Measurements from ENCODE around the gene SALL4. TPM values are rescaled to one million over a fixed set of nuclear protein-coding genes. Genes with fewer than 3 reads are reported as not detected.
A peak's percentile ranks its signal among the peaks of the same experiment; 100 is the strongest.

Gene SALL4
- total RNA-seq, 1 donor from 2014 or later: 219 TPM

- H3K36me3 Mint-ChIP-seq: peaks cover 2% of the 10 kb centered on the region
- H3K79me2 ChIP-seq (ENCODE audit: low read depth): no peaks in the 10 kb centered on the region
- TF ChIP-seq CTCF (IDR thresholded peaks at IDR 0.05): no peak
- TF ChIP-seq EZH2 (IDR thresholded peaks at IDR 0.05): no peak
- TF ChIP-seq EZH2phosphoT487 (IDR thresholded peaks at IDR 0.05): no peak
- H3K9ac ChIP-seq: no peak overlapping the region
- H3K9me3 Mint-ChIP-seq: no peaks in the 10 kb centered on the region
- H3K4me2 ChIP-seq: no peak overlapping the region
- peaks cover 2% of the 10 kb centered on the region for H3K27me3 Mint-ChIP-seq (ENCODE audit: insufficient read depth, low read depth)
- peaks cover 22% of the 10 kb centered on the region for H3K4me1 Mint-ChIP-seq
- peaks cover 11% of the 10 kb centered on the region for H3F3A ChIP-seq (ENCODE audit: low read depth)
- no peaks in the 10 kb centered on the region for H3K36me3 ChIP-seq
- no peaks in the 10 kb centered on the region for H3K27me3 ChIP-seq
- H2AFZ ChIP-seq (replicated peaks): peak overlapping the region; percentile 18
- no peak overlapping the region for H3K27ac Mint-ChIP-seq
- H3K9me3 ChIP-seq (ENCODE audit: low read depth): no peaks in the 10 kb centered on the region
- no peak for DNase-seq (ENCODE audit: low spot score)
- no peak overlapping the region for H3K4me3 ChIP-seq
- H3K4me1 ChIP-seq: peaks cover 12% of the 10 kb centered on the region
- peak overlapping the region; percentile 73 for H3K27ac ChIP-seq
- no peak overlapping the region for H3K4me3 Mint-ChIP-seq
- no peaks in the 10 kb centered on the region for H4K20me1 ChIP-seq (ENCODE audit: low read depth)
Measured at GRCh38 chr20:51837876-51838420, 35.6 kb upstream of the SALL4 start.

- Histone ChIP-seq H4K20me1 (ENCODE audit: low read depth) (no peaks in the 10 kb centered on the region), H3K27me3 (no peaks in the 10 kb centered on the region), H3K36me3 (no peaks in the 10 kb centered on the region), H3K4me2 (no peak overlapping the region), H3F3A (ENCODE audit: low read depth) (peaks cover 11% of the 10 kb centered on the region), H2AFZ (replicated peaks) (peak overlapping the region; percentile 18), H3K27ac (peak overlapping the region; percentile 73), H3K4me1 (peaks cover 13% of the 10 kb centered on the region), H3K4me3 (no peak overlapping the region), H3K9ac (no peak overlapping the region), H3K9me3 (ENCODE audit: low read depth) (no peaks in the 10 kb centered on the region), H3K79me2 (ENCODE audit: low read depth) (no peaks in the 10 kb centered on the region)
- Mint-ChIP-seq H3K27ac (no peak overlapping the region), H3K4me3 (no peak overlapping the region), H3K4me1 (peaks cover 24% of the 10 kb centered on the region), H3K27me3 (ENCODE audit: insufficient read depth, low read depth) (peaks cover 2% of the 10 kb centered on the region), H3K9me3 (no peaks in the 10 kb centered on the region), H3K36me3 (peaks cover 2% of the 10 kb centered on the region)
- no peak for DNase-seq (ENCODE audit: low spot score)
- TF ChIP-seq CTCF (IDR thresholded peaks at IDR 0.05) (no peak), EZH2phosphoT487 (IDR thresholded peaks at IDR 0.05) (no peak), EZH2 (IDR thresholded peaks at IDR 0.05) (no peak)
Measured at GRCh38 chr20:51837436-51837835, 35.1 kb upstream of the SALL4 start.

GRCh38 chr20:51833326-51833725 lies 31.0 kb upstream of the SALL4 start:
- H4K20me1 ChIP-seq (ENCODE audit: low read depth): no peaks in the 10 kb centered on the region
- no peak for DNase-seq (ENCODE audit: low spot score)
- H3K27ac ChIP-seq: peak overlapping the region; percentile 46
- H3K27me3 ChIP-seq: no peaks in the 10 kb centered on the region
- peaks cover 23% of the 10 kb centered on the region for H3F3A ChIP-seq (ENCODE audit: low read depth)
- no peaks in the 10 kb centered on the region for H3K79me2 ChIP-seq (ENCODE audit: low read depth)
- H3K9me3 Mint-ChIP-seq: no peaks in the 10 kb centered on the region
- peaks cover 2% of the 10 kb centered on the region for H3K27me3 Mint-ChIP-seq (ENCODE audit: insufficient read depth, low read depth)
- H3K4me1 Mint-ChIP-seq: peaks cover 43% of the 10 kb centered on the region
- H3K36me3 Mint-ChIP-seq: peaks cover 2% of the 10 kb centered on the region
- no peak overlapping the region for H3K4me3 Mint-ChIP-seq
- no peak overlapping the region for H3K9ac ChIP-seq
- H3K4me1 ChIP-seq: peaks cover 32% of the 10 kb centered on the region
- peak overlapping the region; percentile 15 for H2AFZ ChIP-seq (replicated peaks)
- H3K4me3 ChIP-seq: no peak overlapping the region
- H3K4me2 ChIP-seq: no peak overlapping the region
- no peak for TF ChIP-seq CTCF (IDR thresholded peaks at IDR 0.05)
- no peak for TF ChIP-seq EZH2phosphoT487 (IDR thresholded peaks at IDR 0.05)
- no peak for TF ChIP-seq EZH2 (IDR thresholded peaks at IDR 0.05)
- H3K36me3 ChIP-seq: no peaks in the 10 kb centered on the region
- H3K9me3 ChIP-seq (ENCODE audit: low read depth): no peaks in the 10 kb centered on the region
- peak overlapping the region; percentile 43 for H3K27ac Mint-ChIP-seq

All from neural progenitor cell (in vitro differentiated cells).